Fibroblast of lung (primary cell): ENCODE data around the gene C1QBP. TPM values are rescaled to one million over a fixed set of nuclear protein-coding genes. Genes with fewer than 3 reads are reported as not detected.
"Not testable (repeated sequence)": the region's sequence is repeated elsewhere in the genome, so short reads cannot be mapped to it uniquely, and the experiment has no call there.

Experiments used
- DNase-seq, 2 donors: peaks; one replicate each; pipeline versions ENCODE4 v3.0.0 to v3.0.0-alpha.2; 2010; ENCODE audit warnings: low read depth in 2 of 2
- H2AFZ ChIP-seq: 2 replicates; pipeline ENCODE4 v1.5.1; 2012; ENCODE audit warnings: low read length, control low read depth, inconsistent platforms
- H3K27ac ChIP-seq: 2 replicates; pipeline ENCODE4 v1.5.1; 2011; ENCODE audit warnings: low read length, control low read depth; ENCODE audit not compliant: insufficient read depth
- H3K27me3 ChIP-seq: 2 replicates; pipeline ENCODE4 v1.5.1; 2011; ENCODE audit warnings: mild to moderate bottlenecking, low read length; ENCODE audit not compliant: control insufficient read depth, insufficient read depth
- H3K36me3 ChIP-seq: 2 replicates; pipeline ENCODE4 v1.5.1; 2011; ENCODE audit warnings: low read length; ENCODE audit not compliant: control insufficient read depth, insufficient read depth
- H3K4me1 ChIP-seq: 2 replicates; pipeline ENCODE4 v1.5.1; 2011; ENCODE audit warnings: low read length; ENCODE audit not compliant: control insufficient read depth, insufficient read depth; ENCODE audit errors: extremely low read depth
- H3K4me2 ChIP-seq: 2 replicates; pipeline ENCODE4 v1.5.1; 2011; ENCODE audit warnings: low read length, control low read depth; ENCODE audit not compliant: insufficient read depth; ENCODE audit errors: extremely low read depth
- H3K4me3 ChIP-seq, 4 experiments: fragments of 200-600 bp in 1 of 4; sonication (generic) in 1 of 4; replicated peaks in 1 of 4; 2 replicates each; pipeline ENCODE4 v1.5.1; 2011 to 2016; ENCODE audit warnings: low read length in 4 of 4, low read depth in 3 of 4, mild to moderate bottlenecking in 3 of 4, control low read depth in 2 of 4, inconsistent platforms in 1 of 4, mixed read lengths in 1 of 4; ENCODE audit not compliant: insufficient read depth in 1 of 4; ENCODE audit errors: control extremely low read depth in 1 of 4
- H3K79me2 ChIP-seq: 2 replicates; pipeline ENCODE4 v1.5.1; 2012; ENCODE audit warnings: mild to moderate bottlenecking, low read length, inconsistent platforms; ENCODE audit not compliant: control insufficient read depth, insufficient read depth
- H3K9ac ChIP-seq: 2 replicates; pipeline ENCODE4 v1.5.1; 2011; ENCODE audit warnings: mild to moderate bottlenecking, low read length, control low read depth; ENCODE audit not compliant: insufficient read depth
- H3K9me3 ChIP-seq: 2 replicates; pipeline ENCODE4 v1.5.1; 2012; ENCODE audit warnings: low read depth, low read length; ENCODE audit not compliant: control insufficient read depth, insufficient read depth
- H4K20me1 ChIP-seq: 2 replicates; pipeline ENCODE4 v1.5.1; 2011; ENCODE audit warnings: low read length; ENCODE audit not compliant: control insufficient read depth, insufficient read depth; ENCODE audit errors: extremely low read depth
- EZH2 ChIP-seq: IDR thresholded peaks from 2 replicates; pipeline ENCODE4 v1.5.1; 2012; ENCODE audit warnings: low read length, control low read depth, mild to moderate bottlenecking; ENCODE audit errors: missing control alignments
- polyA plus RNA-seq, 2 donors: library from polyadenylated mRNA; depleted of rRNA in 1 of 2; stranded (reverse) in 1 of 2; unstranded in 1 of 2; fragments of >200 nt; gene quantifications; 2 replicates each; pipeline ENCODE4 v1.2.1, GENCODE V29; 2011 to 2012; ENCODE audit warnings: missing spikeins in 1 of 2
- total RNA-seq: library from RNA; depleted of rRNA; stranded (reverse); fragments of >200 nt; gene quantifications from 2 replicates; pipeline ENCODE4 v1.2.1, GENCODE V29; 2014
- TF ChIP-seq, protein P1 (sequence below), 2 donors: IDR thresholded peaks in 1 of 2; conservative IDR thresholded peaks in 1 of 2; 1 replicate in 1 of 2; 2 replicates in 1 of 2; pipeline ENCODE4 v1.5.1; 2011 to 2012; ENCODE audit warnings: low read length in 2 of 2, control low read depth in 1 of 2, inconsistent platforms in 1 of 2, low read depth in 1 of 2, mild to moderate bottlenecking in 1 of 2

C1QBP gene
- total and polyA plus RNA-seq, 2 donors (not counting 1 experiment from before 2014, with no cell fraction given): 144 to 187 TPM

DNA sequence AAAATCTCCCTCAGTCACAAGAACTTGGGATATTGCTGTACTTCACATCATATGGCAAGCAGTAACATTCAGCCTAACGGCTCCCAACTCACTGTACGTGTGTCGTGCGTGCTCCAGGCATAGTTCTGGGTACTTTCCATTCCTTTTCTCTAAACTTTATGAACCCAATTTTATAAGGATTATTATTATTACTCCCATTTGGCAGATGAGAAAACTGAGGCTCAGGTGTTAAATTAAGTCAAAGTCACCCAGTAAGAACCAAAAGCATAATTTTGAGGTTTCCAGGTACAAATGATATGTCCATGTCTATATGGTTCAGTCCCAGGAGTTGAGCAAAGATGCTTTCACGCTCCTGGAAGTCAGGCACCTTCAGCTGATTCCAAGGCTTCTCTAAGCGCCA, 4.8 kb upstream of the C1QBP start:
- H3K4me1 ChIP-seq: no peaks in the 10 kb centered on the region
- no peak overlapping the region for H3K4me3 ChIP-seq
- no peaks in the 10 kb centered on the region for H3K27me3 ChIP-seq
- H3K27ac ChIP-seq: no peak overlapping the region
- no peak overlapping the region for H2AFZ ChIP-seq
- H3K36me3 ChIP-seq: peaks cover 9% of the 10 kb centered on the region
- TF ChIP-seq, protein P1, sequence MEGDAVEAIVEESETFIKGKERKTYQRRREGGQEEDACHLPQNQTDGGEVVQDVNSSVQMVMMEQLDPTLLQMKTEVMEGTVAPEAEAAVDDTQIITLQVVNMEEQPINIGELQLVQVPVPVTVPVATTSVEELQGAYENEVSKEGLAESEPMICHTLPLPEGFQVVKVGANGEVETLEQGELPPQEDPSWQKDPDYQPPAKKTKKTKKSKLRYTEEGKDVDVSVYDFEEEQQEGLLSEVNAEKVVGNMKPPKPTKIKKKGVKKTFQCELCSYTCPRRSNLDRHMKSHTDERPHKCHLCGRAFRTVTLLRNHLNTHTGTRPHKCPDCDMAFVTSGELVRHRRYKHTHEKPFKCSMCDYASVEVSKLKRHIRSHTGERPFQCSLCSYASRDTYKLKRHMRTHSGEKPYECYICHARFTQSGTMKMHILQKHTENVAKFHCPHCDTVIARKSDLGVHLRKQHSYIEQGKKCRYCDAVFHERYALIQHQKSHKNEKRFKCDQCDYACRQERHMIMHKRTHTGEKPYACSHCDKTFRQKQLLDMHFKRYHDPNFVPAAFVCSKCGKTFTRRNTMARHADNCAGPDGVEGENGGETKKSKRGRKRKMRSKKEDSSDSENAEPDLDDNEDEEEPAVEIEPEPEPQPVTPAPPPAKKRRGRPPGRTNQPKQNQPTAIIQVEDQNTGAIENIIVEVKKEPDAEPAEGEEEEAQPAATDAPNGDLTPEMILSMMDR (conservative IDR thresholded peaks at IDR 0.05 in 1 of 2, IDR thresholded peaks at IDR 0.05 in 1 of 2; ENCODE audit: low read depth in 1 of 2, low read length in 2 of 2): no peak
- no peak for TF ChIP-seq EZH2
- H3K9me3 ChIP-seq: no peaks in the 10 kb centered on the region
- H3K4me2 ChIP-seq: no peak overlapping the region
- H4K20me1 ChIP-seq: no peaks in the 10 kb centered on the region
- DNase-seq: no peak
- peaks cover 2% of the 10 kb centered on the region for H3K79me2 ChIP-seq
- H3K9ac ChIP-seq: no peak overlapping the region

DNA sequence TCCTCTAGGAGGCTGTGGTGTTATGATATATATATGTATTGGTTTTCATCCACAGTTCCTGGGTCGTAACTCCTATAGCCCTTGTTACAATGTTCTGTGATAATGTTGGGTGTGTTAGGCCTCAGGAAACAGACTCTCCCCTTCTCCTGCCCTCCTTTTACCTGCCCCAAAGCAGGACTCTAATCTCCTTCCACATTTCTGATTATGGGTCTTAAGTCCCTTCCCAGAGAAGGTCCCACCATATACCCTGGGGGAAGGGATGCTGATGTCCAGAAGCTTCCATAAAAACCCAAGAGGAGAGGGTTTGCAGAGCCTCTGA, 450 bp upstream of the C1QBP start:
- peaks cover 7% of the 10 kb centered on the region for H3K4me1 ChIP-seq
- H3K27me3 ChIP-seq: no peaks in the 10 kb centered on the region
- no peak overlapping the region for H3K9ac ChIP-seq
- H3K4me3 ChIP-seq: peak overlapping the region; percentile 9 to 86 (median 34)
- peaks cover 8% of the 10 kb centered on the region for H3K36me3 ChIP-seq
- TF ChIP-seq, protein P1 (conservative IDR thresholded peaks at IDR 0.05 in 1 of 2, IDR thresholded peaks at IDR 0.05 in 1 of 2; ENCODE audit: low read depth in 1 of 2, low read length in 2 of 2): no peak
- TF ChIP-seq EZH2: no peak
- H3K9me3 ChIP-seq: no peaks in the 10 kb centered on the region
- peaks cover 37% of the 10 kb centered on the region for H3K79me2 ChIP-seq
- no peak overlapping the region for H3K27ac ChIP-seq
- no peaks in the 10 kb centered on the region for H4K20me1 ChIP-seq
- H3K4me2 ChIP-seq: peak overlapping the region; percentile 66
- DNase-seq: no peak
- peak overlapping the region; percentile 80 for H2AFZ ChIP-seq

DNA sequence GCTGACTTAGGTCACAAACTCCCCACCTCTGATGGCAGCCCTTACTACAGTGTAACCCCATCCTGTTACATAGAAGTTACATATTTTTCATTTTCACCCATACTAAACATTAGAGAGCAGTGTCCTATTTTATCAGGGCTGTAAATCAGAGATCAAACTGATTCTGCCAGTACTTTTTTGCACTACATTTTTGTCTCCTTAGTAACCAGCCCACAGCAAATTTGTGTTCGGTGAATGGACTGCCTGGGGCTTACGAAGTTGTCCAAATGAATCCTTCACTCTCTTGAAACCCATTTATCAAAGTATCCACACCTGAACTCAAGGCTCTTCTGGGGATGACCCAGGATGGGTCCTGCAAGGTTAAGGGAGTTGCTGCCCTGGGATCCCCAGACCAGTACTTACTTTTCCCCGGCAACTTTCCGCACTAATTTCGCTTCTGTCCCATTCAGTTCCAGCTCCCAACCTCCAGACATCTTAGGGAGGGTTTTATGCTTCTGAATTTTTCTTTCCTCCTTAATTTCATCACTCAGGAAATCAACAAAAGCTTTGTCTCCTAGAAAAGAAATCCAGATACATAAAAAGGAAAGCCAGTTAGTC, 1.1 kb downstream of the C1QBP start:
- H3K36me3 ChIP-seq: peaks cover 12% of the 10 kb centered on the region
- DNase-seq: peak in 1 of 2 donors; percentile 51
- H2AFZ ChIP-seq: no peak overlapping the region

DNA sequence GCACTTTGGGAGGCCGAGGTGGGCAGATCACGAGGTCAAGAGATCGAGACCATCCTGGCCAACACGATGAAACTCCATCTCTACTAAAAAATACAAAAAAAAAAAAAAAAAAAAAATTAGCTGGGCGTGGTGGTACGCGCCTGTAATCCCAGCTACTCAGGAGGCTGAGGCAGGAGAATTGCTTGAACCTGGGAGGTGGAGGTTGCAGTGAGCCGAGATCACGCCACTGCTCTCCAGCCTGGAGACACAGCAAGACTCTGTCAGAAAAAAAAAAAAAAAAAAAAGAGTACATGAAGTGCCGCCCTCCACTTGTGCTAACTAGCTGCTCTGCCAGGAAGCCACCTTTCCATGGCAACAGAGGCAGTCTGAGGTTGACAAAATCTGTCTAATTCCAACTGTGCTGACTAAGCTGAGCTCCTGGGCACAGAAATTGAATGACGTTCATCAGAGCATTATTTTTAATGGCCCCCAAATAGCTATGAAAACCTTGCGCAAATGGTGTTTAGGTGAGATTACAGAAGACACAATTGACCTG, 3.1 kb downstream of the C1QBP start:
- H3K27ac ChIP-seq, H3K27me3 ChIP-seq: not testable (repeated sequence)

More for the DNA sequence above, 1.1 kb downstream of the C1QBP start:
- Histone ChIP-seq H3K27me3 (no peaks in the 10 kb centered on the region), H3K4me1 (peaks cover 7% of the 10 kb centered on the region), H3K9me3 (no peaks in the 10 kb centered on the region), H4K20me1 (no peaks in the 10 kb centered on the region), H3K27ac (peak overlapping the region; percentile 65), H3K4me2 (peak overlapping the region; percentile 92), H3K79me2 (peaks cover 37% of the 10 kb centered on the region), H3K4me3 (peak overlapping the region; percentile 47 to 86 (median 78)), H3K9ac (no peak overlapping the region)
- TF ChIP-seq, protein P1 (conservative IDR thresholded peaks at IDR 0.05 in 1 of 2, IDR thresholded peaks at IDR 0.05 in 1 of 2; ENCODE audit: low read depth in 1 of 2, low read length in 2 of 2): no peak
- no peak for TF ChIP-seq EZH2

More for the DNA sequence above, 3.1 kb downstream of the C1QBP start:
- Histone ChIP-seq H3K79me2 (peaks cover 37% of the 10 kb centered on the region), H3K36me3 (peaks cover 17% of the 10 kb centered on the region)
- H3K4me1 ChIP-seq, H4K20me1 ChIP-seq, H3K4me2 ChIP-seq, H2AFZ ChIP-seq, H3K4me3 ChIP-seq, H3K9me3 ChIP-seq, H3K9ac ChIP-seq: not testable (repeated sequence)
- peak in 1 of 2 donors; percentile 55 for DNase-seq
